Gastrocnemius medialis (tissue), 4 donors: ENCODE data around the gene ERFL. TPM values are rescaled to one million over a fixed set of nuclear protein-coding genes. Genes with fewer than 3 reads are reported as not detected.

Source experiments
- ATAC-seq, 2 donors: fragments of 150-250 bp; one replicate each; pipeline ENCODE4 v1.9.1; 2016
- DNase-seq, 2 donors: peaks; one replicate each; pipeline ENCODE4 v3.0.0-alpha.2; 2019
- H3K27ac ChIP-seq, 4 donors: fragments of 200-600 bp; sonication (generic); 1 replicate in 1 of 4; 2 replicates in 3 of 4; pipeline ENCODE4 v1.5.1; 2016 to 2018; ENCODE audit warnings: mild to moderate bottlenecking in 2 of 4, moderate library complexity in 1 of 4
- H3K27me3 ChIP-seq, 3 donors: fragments of 200-600 bp; sonication (generic) in 2 of 3; 1 replicate in 1 of 3; 2 replicates in 2 of 3; pipeline versions ENCODE4 v1.5.1 to v1.6.0; 2016 to 2019; ENCODE audit warnings: mild to moderate bottlenecking in 1 of 3, moderate library complexity in 1 of 3
- H3K36me3 ChIP-seq, 2 donors: fragments of 200-600 bp; sonication (generic) in 1 of 2; one replicate each; pipeline ENCODE4 v1.5.1; 2017 to 2018
- H3K4me1 ChIP-seq, 2 donors: fragments of 200-600 bp; sonication (generic) in 1 of 2; one replicate each; pipeline ENCODE4 v1.5.1; 2016 to 2017; ENCODE audit warnings: mild to moderate bottlenecking in 2 of 2
- H3K4me3 ChIP-seq, 4 donors: fragments of 200-600 bp; sonication (generic) in 3 of 4; 1 replicate in 1 of 4; 2 replicates in 3 of 4; pipeline ENCODE4 v1.5.1; 2016 to 2019; ENCODE audit warnings: mild to moderate bottlenecking in 2 of 4
- H3K9me3 ChIP-seq, 3 donors: fragments of 200-600 bp; sonication (generic) in 2 of 3; 1 replicate in 1 of 3; 2 replicates in 2 of 3; pipeline ENCODE4 v1.5.1; 2016 to 2019
- CTCF ChIP-seq, 5 experiments: fragments of 450-650 bp in 3 of 5; fragments of 200-600 bp in 2 of 5; sonication (generic) in 2 of 5; IDR thresholded peaks in 4 of 5; conservative IDR thresholded peaks in 1 of 5; 1 replicate in 4 of 5; 2 replicates in 1 of 5; pipeline ENCODE4 v1.5.1; 2016 to 2019; ENCODE audit warnings: antibody characterized with exemption in 5 of 5, mild to moderate bottlenecking in 3 of 5, moderate library complexity in 3 of 5
- POLR2A ChIP-seq, 2 donors: fragments of 450-650 bp; IDR thresholded peaks; one replicate each; pipeline ENCODE4 v1.6.1; 2017; ENCODE audit warnings: antibody characterized with exemption in 2 of 2, mild to moderate bottlenecking in 2 of 2, moderate library complexity in 2 of 2
- in situ Hi-C, 4 donors: fragments of 200-750 bp; cut with MboI; loops; one replicate each; pipeline versions ENCODE4 v1.15.0 to v1.8.0; 2017; ENCODE audit warnings: low sequenced_read_pairs in 4 of 4
- intact Hi-C: fragments of 100-400 bp; cut with DNase I; formaldehyde crosslinking; loops from one replicate; pipeline ENCODE4 v1.15.1; 2023; ENCODE audit warnings: low total_unique reads
- total RNA-seq, 4 donors: library from RNA; depleted of rRNA; stranded (reverse); fragments of >200 nt; gene quantifications; one replicate each; pipeline versions ENCODE4 v1.1.0 to v1.2.3, GENCODE V29; 2016

ERFL gene
- total RNA-seq, 4 donors from 2014 or later, result not detected

DNA sequence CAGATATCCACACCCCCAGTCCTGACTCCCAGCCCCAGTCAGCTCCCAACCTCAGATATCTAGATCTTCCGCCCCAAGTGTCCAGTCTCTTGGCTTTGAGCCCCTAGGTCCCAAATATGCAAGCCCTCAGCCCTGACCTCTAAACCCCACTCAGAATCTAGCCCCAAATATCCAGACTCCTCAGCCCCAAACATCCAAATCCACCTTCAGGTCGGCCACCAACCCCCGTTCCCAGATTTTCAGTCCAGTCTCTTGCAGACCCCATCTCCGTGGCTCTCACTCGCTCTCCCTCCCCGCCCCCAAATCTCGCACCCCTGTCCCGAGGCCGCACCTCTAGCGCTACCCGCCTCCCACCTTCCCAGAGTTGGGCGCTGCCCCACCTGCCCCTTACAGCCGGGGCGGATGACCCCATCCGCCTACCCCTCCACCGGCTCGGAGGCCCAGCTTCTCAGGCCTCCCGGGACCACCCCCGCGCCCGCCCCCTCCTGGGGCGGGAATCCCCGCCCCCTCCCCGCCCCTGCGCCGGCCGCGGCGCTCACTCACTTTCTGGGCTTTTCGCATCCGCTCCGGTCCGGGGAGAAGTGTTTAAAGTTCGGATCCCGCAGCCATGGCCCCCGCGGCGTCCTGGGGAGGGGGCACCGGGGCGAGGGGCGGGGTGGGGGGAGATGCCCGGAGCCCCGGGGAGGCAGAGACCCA, 604 bp downstream of the ERFL start:
- H3K27ac ChIP-seq, result no peak overlapping the region
- no peaks in the 10 kb centered on the region for H3K9me3 ChIP-seq
- no peak for TF ChIP-seq CTCF (IDR thresholded peaks at IDR 0.05 in 4 of 5, conservative IDR thresholded peaks at IDR 0.05 in 1 of 5)
- TF ChIP-seq POLR2A (IDR thresholded peaks at IDR 0.05), result no peak
- no peaks in the 10 kb centered on the region for H3K36me3 ChIP-seq
- ATAC-seq (no peak), DNase-seq (no peak)
- peak overlapping the region in 3 of 4 donors; percentile 26 to 39 (median 34) for H3K4me3 ChIP-seq
- peaks cover 88 to 95% (median 92%) of the 10 kb centered on the region in 3 donors for H3K27me3 ChIP-seq
- H3K4me1 ChIP-seq, result peaks cover 0 to 9% of the 10 kb centered on the region in 2 donors
- in situ Hi-C loops (no loop called here), intact Hi-C loops (no loop called here)

- TF ChIP-seq POLR2A (IDR thresholded peaks at IDR 0.05) (no peak), CTCF (IDR thresholded peaks at IDR 0.05 in 4 of 5, conservative IDR thresholded peaks at IDR 0.05 in 1 of 5) (no peak)
- ATAC-seq, result no peak
- Histone ChIP-seq H3K4me3 (no peak overlapping the region), H3K4me1 (peaks cover 0 to 9% of the 10 kb centered on the region in 2 donors), H3K27ac (no peak overlapping the region), H3K36me3 (no peaks in the 10 kb centered on the region), H3K27me3 (peaks cover 88 to 95% (median 92%) of the 10 kb centered on the region in 3 donors), H3K9me3 (no peaks in the 10 kb centered on the region)
- no peak for DNase-seq
- in situ Hi-C loops (no loop called here), intact Hi-C loops (no loop called here)
These were observed 1.3 kb downstream of the ERFL start for GRCh38 chr19:41926763-41927496.

- H3K36me3 ChIP-seq, result no peaks in the 10 kb centered on the region
- ATAC-seq (no peak), DNase-seq (no peak)
- in situ Hi-C loops (no loop called here), intact Hi-C loops (no loop called here)
- H3K27ac ChIP-seq, result no peak overlapping the region
- H3K4me3 ChIP-seq, result no peak overlapping the region
- H3K9me3 ChIP-seq, result no peaks in the 10 kb centered on the region
- peaks cover 86 to 95% (median 92%) of the 10 kb centered on the region in 3 donors for H3K27me3 ChIP-seq
- H3K4me1 ChIP-seq, result peaks cover 0 to 9% of the 10 kb centered on the region in 2 donors
- TF ChIP-seq POLR2A (IDR thresholded peaks at IDR 0.05), result no peak
- TF ChIP-seq CTCF (IDR thresholded peaks at IDR 0.05 in 4 of 5, conservative IDR thresholded peaks at IDR 0.05 in 1 of 5), result no peak
These were observed 2.1 kb downstream of the ERFL start for GRCh38 chr19:41926028-41926762.

DNA sequence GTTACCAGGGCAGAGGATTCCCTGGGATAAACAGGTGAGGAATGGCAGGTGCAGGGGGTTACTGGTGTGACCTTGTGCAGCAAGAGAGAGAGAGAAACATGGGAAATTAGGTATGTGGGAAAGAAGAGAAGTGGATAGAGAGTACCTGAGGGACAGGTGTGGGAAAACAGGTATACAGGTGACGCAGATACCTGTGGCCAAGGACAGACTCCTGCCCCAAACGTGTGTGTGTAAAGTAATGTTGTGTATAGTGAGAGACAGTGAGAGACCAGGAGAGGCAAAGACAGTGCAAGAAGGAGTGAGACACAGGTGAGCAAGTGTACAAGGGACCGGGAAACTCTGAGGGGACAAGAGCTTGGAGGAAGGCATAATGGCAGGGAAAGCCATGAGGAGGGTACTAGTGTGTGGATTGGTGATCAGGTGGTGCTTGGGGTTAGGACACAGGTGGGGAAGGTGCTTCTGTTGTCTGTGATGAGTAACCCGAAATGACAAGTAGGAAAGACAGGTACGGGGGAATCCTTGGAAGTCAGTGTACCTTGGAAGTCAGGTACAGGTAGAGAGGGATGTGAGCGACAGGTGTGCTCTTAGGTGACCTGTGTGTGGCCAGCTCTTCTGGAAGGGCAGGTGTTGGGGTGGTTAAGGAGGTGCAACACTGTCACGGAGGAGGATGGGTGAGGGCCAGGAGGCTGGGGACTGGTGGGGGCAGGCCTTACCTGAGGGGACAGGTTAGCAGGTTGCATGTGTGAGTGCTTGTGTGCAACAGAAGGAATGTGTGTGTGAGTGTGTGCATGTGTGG, 2.8 kb downstream of the ERFL start:
- ATAC-seq (no peak), DNase-seq (no peak)
- Histone ChIP-seq H3K4me1 (peaks cover 0 to 9% of the 10 kb centered on the region in 2 donors), H3K36me3 (no peaks in the 10 kb centered on the region), H3K27ac (no peak overlapping the region), H3K9me3 (no peaks in the 10 kb centered on the region), H3K27me3 (peaks cover 87 to 95% (median 92%) of the 10 kb centered on the region in 3 donors), H3K4me3 (no peak overlapping the region)
- TF ChIP-seq POLR2A (IDR thresholded peaks at IDR 0.05), result no peak
- intact Hi-C loops, result no loop called here
- in situ Hi-C loops, result no loop called here
